NK-92 treated with Interleukin-12 subunit alpha and Interleukin-12 subunit beta, amount 100 ng/mL, for 24 hours (cell line): ENCODE data around the gene FHAD1.

ENCODE experiments used
- DNase-seq: peaks from one replicate; lab custom pipeline; 2025; lab: John Stamatoyannopoulos, UW

FHAD1 gene

DNA sequence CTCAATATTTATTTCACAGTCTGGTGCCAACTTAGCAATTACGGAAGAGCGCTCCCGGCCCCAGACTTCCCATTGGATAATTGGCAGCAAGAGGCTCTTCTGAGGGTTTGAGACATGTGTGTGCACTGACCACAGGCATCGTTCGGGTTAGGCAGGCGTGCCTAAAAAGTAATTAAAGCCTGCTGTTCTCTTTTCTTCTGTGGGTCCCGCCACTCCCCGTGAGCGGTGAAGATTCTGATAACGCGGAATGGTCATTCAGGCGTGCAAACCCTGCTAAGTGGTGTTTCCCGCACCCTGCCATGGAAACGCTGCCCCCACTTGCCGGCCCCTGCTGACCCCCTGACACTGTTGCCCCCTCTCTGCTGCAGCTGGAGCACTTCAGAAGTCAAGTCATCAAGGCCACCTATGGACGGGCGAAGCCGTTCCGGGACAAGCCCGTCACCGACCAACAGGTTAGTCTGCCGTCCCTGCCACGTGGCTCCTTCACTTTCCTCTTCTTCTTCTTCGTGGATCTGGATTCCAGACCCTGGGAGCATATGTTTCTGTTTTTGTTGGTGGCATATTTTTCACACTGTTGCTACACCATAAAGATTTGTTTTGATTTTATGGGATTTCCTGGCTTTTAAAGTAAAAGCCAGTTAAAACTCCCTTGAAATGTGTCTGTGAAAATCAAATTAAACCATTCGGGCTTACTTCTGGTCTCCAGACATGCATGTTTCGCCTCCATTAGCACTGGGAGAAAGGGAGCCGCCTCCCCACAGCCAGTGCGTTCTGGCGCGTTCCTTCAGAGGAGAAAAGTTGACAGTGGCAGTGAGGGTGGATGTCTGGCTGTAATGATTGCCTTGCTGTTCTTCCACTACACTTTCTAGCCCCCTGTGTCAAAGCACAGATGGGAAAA is 79.9 kb downstream of the FHAD1 start:
- DNase-seq = no peak

DNA sequence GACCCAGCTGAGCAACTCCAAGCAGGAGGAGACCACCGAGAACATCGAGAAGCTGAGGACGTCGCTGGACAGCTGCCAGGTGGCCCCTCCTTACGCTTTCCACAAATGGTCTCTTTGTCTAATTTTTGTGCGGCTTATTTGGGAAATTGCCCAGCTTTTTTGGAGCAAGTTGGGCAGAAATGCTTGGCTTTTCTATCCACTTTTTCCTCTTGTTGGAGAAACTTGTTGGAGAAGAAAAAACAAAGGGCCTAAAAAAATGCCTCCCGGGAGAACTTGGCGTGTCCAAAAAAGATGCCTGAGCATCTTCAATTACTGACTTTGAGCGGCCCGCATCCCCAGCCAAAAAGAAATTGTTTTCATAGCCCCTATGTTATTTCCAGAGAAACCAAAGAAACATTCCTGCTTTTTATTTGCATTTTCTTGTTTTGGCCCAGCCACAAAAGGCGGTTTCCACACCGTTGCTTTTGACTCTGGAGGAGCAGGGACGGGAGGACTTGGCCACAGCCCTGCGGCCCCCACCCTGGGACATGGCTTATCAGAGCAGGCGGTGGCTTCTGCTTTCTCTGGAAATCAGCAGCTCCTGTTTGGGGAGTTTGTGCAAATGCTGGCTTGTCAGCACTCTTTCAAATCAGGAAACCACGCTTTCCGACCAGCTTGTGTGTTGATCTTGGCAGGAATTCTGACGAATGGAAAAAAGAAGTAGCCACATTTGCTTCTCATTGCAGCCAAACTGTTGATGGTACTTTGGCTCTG is 81.5 kb downstream of the FHAD1 start:
- no peak for DNase-seq

DNA sequence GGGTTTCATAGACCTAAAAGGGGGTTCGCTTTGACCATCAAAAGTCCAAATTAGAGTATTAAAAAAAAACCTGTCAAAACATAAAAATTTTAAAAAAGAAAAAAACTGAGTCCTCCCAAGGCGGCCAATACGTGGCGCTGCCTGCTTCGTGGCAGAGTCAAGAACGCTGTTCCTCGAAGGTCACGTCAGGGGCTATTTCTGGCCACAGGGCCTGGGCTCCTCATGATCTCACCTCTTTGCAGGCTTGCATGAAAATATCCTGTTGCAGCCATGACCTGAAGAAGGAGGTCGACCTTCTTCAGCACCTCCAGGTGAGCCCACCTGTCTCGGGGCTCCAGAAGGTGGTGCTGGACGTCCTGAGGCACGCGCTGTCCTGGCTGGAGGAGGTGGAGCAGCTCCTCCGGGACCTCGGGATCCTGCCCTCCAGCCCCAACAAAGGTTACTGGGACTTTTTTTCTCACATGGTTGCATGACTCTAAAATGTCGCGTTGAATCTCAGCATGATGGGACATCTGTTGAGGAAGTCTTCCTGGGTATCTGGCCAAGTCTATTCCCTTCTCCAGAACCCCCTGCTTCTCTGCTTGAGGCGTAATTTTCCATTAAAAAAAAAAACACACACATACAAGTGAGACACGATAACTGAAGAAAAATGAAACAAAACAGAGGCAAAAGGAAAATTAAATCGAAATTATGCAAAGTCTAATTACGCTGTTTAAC is 82.2 kb downstream of the FHAD1 start:
- DNase-seq = no peak

DNA sequence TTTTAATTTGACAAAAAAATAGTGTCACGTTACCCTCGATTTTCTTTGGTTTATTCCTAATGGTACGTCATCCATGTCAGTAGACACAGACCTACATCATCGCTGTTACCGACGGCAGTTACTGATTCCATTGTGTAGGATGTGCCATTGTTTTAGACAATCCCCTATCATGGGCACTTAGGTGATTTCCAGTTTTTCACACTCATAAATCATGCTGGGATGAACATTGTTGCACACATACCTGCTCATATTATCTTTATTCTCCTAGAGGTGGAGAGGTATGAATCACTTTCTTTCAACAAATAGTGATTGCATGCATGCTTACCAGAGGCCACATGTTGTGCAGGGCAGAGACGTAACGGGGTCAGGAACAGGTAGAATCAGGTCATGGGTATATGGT is 83.0 kb downstream of the FHAD1 start:
- DNase-seq = no peak

DNA sequence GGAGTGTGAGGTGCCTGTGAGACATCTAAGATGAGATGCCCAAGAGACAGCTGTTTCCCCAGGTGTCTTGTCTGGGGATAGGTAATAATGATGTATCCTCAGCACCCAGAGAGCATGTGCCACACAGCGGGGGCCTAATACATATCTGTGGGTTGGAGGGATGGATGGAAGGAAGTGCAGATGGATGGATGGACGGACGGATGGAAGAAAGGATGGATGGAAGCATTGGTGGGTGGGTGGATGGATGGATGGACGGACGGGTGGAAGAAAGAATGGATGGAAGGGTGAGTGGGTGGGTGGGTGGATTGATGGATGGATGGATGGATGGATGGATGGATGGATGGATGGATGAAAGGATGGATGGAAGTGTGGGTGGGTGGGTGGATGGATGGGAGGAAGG is 84.2 kb downstream of the FHAD1 start:
- DNase-seq = no peak

DNA sequence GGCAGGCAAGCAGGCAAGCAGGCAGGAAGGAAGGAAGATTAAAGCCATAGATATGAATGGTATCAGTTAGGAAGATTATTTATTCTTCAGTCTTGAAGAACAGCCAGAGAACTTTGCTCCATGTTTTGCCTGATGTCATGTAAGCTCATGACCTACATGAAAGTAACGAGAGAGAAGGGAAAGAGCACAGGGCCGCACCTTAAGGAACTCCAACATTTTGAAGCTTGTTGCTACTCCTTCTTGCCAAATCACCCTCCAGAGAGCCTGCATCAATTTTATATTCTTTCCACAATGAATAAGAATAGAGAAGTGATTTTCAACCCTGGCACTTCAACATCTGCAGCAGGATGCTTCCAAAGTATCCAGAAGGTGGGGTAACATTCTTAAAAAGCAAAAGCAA is 84.7 kb downstream of the FHAD1 start:
- DNase-seq = no peak

DNA sequence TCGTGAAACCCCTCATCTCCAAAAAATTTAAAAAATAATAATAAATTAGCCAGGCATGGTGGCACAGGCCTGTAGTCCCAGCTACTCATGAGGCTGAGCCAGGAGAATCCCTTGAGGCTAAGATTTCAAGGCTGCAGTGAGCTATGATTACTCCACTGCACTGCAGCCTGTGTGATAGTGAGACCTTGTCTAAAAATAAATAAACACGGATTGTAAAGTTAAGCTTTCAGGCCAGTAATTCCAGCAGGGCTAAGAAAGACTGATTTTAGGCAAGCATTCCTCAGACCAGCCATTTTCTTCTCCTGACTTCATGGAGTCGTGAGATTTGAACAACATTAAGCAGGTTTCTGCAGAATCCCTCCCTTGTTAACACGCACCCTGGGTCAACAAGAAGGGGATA is 85.5 kb downstream of the FHAD1 start:
- DNase-seq = no peak

DNA sequence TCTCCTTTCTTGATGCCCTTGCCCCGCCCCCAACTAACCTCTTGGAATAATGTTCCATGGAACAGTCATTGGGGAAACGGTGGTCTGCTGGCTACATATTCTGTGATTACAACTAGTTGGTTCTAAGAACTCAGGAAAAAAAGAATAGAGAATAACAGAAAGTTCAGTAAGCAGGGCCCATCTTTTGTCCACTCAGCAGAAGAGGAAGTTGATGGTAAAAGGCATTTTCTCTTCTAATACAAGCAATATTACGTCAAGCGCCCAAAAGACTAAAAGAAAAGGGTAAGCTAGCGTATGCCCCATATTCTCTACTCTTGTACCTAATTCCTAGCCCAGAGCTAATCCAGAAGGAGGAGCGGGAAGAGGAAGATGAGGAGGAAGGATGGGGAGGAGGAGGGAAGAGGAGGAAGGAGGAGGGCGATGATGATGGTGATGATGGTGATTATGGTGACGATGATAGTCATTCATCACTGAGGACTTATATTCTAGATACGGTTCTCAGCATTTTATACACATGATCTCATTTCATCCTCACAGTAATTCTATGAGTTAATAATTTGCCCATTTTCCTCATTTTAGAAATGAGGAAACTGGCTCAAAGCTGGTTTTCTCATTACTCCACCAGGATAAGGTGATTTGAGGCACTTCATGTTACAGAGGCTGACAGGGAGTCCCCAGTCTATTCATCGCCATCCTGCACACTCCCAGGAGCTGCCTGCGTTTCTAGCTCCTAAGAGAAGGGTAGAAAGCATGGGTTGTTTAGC is 86.1 kb downstream of the FHAD1 start:
- DNase-seq = no peak

DNA sequence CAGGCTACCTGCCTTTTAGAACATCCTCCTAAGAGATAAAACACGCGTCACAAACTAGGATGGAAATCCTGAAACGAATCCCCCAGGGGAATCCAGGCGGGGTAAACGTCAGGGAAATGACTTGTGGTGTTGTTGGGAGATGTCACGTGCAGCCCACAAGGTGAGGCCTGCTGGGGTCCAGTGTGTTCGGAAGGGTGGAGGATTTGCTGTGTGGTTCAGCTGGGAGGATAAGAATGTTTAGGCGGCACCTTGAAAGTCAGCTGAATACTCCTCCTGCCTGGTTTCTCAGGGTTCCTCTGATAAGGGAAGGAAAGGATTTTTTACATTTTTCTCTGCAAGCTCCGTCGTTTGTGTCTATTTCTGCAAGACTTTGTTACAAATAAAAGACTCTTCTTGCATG is 88.0 kb downstream of the FHAD1 start:
- no peak for DNase-seq

DNA sequence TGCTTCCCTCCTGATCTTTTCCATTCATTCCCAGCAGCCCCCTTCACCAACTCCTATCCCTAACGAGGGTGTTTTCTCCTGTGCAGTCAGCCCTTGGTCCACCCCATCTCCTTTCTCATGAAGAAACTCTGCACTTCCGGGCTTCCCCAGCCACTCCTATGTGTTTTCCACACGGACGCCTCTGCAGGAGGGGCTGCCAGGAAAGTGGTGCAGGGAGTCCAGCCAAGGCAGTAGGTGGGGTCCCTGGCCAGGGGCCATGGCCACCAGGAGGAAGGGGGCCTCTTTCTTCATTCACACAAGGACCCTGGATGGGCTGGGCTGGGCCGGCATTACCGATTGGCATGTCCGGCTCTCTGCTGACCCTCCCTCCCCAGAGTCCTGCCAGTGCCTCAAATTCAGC is 89.8 kb downstream of the FHAD1 start:
- no peak for DNase-seq

DNA sequence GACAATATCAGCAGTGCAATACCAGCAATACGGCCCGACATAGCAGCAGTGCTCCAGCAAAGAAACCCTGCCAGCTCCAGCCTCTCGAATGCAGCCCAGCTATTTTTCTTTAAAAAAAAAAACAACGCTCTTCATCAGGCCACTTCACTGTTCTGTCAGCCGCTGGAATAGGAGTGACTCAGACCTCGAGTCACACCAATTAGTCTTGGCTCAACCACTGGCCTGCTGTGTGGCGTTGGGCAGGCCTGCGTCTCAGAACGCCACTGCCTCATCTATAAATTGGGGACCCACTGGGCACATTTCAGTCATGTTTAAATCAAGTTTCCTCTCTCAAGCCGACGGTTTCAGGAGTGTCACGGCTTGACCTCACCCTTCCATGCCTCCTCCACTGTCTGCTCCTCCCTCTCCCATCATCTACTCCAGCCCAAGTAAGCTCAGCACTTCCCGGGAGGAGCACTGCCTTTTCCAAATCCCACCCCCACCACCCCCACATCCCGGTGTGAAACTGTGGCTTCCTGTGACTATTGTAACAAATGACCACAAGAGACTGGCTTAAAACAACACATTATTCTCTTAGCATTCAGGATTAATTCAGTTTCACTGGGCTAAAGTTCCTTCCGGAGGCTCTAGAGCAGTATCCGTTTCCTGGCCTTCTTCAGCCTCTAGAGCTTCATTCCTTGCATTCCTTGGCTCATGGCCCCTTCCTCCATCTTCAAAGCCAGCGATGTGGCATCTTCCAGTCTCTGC is 90.8 kb downstream of the FHAD1 start:
- no peak for DNase-seq

DNA sequence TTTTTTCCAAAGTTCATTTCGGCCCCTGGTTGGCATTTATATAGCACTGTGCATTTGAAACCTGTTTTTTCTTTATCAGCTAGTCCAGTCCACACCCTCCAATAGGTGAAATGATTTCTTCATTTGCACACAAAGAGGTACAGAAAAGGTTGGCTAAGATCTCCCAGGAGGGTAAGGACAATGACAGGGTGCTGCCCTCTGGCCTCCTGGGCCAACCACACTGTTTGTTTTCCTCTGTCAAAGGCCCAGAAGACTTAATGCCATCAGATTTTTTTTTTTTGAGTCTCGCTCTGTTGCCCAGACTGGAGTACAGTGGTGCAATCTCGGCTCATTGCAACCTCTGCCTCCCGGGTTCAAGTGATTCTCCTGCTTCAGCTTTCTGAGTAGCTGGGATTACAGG is 92.5 kb downstream of the FHAD1 start:
- no peak for DNase-seq

DNA sequence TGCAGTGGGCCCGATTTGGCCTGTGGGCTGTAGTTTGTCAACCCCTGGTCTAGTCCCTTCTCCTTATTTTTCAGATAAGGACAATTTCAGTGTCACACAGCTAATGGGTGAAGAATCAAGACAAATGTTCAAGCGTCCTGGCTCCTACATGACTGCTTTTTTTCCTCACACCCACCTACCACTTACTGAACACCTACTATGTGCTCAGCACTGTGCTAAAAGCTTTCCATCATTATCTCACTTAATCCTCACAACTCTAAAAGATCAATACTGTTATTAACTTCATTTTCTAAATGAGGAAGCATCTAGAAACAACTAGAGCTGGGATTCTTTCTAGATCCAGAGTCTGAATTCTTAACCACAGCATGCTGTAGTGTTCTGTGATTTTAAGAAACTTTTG is 94.2 kb downstream of the FHAD1 start:
- no peak for DNase-seq

DNA sequence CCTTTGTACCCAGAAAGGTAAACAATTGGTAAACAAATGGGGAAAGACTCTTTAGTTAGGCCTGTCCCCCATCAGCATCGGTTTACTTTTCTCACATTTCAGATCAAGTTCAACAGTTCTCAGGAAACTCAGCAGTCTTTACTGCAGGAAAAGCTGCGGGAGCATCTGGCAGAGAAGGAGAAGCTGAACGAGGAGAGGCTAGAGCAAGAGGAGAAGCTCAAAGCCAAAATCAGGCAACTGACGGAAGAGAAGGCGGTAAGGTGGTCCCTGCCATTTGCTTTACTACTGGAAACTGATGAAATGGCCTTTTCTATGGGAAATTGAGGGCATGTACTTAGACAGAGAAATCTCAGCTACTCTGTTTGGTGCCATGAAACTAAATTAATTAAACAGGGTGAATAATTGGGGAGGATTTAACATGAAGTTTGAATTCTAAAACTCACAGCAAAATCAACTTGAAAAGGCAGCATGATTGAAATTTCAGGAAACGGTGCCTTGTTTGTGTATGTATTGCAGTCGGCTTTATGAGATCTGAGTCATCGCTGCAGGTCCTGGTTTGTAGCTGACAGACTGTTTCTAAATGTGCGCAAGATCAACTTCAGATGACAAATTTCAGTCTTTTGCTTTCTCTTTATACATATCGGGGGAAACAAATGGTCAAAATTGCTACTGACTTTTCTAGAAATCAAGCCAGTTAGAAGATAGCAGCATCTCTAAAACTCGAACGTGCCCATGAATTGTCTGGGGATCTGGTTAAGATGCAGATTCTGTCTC is 94.8 kb downstream of the FHAD1 start:
- no peak for DNase-seq

DNA sequence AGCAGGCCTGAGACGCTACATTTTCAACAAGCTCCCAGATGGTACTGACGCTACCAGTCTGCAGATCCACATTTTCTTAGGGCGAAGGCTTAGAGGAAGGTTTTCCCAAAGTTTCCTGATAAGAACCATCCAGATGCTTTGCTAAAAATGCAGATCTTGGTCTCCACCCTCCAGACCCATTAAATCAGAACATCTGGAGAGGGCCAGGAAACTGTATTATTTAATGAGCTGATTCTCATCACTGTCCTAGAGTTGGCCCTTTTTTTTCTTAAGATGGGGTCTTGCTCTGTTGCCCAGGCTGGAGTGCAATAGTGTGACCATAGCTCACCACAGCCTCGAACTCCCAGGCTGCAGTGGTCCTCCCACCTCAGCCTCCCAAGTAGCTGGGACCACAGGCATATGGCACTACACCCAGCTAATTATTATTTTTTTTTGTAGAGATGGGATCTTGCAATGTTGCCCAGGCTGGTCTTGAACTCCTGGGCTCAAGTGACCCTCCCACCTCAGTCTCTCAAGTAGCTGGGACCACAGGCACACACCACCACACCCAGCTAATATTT is 95.5 kb downstream of the FHAD1 start:
- no peak for DNase-seq

DNA sequence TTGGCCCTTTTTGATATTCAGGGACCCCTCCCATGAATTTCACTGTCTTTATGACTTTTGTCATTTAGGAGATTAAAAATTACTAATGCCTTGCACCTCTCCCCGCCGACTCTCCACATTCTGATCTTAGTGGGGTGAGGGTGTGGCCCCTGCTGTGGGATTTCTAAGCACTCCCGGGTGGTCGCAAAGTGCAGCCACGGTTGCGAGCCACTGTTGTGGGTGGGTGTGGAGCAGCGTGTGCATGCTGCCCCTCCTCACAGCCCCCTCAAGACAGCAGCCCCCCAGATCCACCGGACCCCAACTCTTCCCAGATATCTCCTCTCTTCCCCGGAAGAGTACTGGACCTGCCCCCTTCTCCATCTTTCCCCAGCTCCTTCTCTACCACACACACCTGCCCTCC is 96.1 kb downstream of the FHAD1 start:
- DNase-seq = no peak

DNA sequence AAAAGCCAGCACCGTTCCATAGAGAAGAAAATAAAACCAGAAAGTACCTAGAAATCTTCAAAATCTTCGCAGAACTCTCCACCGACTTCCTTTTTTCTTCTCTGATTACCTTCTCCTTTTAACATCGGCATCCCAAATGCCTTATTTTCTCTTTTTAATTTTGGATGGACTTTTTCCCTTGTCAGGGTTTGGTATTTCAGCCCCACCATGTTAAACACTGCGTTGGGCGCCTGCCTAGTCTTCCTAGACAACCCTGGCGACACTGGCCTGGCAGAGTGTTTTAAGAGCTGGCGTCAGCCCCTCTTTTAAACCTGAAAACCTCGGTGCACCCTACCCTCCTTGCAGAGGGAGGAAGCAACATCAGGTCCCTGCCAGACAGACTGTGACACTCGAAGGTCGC is 96.7 kb downstream of the FHAD1 start:
- no peak for DNase-seq

DNA sequence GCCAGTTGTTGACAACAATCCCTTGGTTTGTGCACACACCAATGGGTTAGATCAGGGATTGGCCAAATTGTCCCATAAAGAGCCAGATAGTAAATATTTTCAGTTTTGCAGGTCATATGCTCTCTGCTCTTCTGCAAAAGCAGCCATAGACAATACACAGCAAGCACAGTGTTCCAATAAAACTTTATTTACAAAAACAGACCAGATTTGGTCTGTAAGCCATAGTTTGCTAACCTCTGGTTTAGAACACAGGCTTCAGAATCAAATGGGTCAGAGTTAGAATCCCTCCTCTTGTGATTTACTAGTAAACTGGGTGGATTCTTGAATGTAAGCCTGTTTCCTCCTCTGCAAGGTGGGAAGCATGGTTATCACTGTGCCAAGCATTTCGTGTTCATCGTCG is 97.4 kb downstream of the FHAD1 start:
- DNase-seq = no peak

DNA sequence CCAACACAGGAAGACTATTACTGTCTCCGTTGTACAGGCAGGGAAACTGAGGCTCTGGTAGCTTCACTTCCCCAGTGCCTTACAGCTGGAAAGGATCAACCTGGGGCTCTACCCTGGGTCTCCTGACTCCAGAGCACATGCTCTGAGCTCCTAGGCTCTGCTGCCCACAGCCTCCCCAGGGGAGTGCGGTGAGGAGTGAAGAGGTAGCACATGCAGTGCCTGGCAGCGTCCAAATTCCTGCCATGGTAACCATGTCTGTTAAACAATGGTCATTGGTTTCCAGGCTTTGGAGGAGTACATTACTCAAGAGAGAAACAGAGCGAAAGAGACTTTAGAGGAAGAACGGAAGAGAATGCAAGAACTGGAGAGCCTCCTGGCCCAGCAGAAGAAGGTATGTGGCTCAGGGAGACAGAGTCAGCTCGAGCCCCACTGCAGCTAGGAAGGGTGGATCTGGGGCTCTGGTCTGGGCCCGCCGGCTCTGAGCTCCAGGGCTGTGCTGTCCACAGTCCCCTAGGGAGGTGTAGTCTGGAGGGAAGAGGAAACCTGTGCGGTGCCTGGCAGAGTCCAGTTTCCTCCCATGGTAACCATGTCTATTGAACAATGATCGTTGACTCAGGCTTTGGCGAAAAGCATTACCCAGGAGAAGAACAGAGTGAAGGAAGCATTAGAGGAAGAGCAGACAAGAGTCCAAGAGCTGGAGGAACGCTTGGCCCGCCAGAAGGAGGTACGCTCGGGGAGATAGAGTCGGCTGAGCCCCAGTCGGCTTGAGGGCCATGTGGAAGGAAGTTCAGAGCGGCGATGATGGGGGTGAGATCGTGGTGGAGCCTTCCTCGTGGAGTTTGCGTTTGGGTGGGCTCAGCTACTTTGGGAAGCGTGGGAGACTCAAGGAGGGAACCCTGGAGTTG is 98.0 kb downstream of the FHAD1 start:
- DNase-seq = no peak
